Tibial nerve (tissue), 4 donors: Measurements from ENCODE around the gene RNF44. TPM values are rescaled to one million over a fixed set of nuclear protein-coding genes. Genes with fewer than 3 reads are reported as not detected.
A peak's percentile ranks its signal among the peaks of the same experiment; 100 is the strongest.

Source experiments
- DNase-seq, 2 donors: peaks; one replicate each; pipeline ENCODE4 v3.0.0-alpha.2; 2019; ENCODE audit warnings: low spot score in 2 of 2
- H3K27ac ChIP-seq, 4 donors: fragments of 200-600 bp; sonication (generic) in 3 of 4; one replicate each; pipeline ENCODE4 v1.5.1; 2017 to 2019; ENCODE audit warnings: mild to moderate bottlenecking in 1 of 4
- H3K27me3 ChIP-seq, 2 donors: fragments of 200-600 bp; sonication (generic) in 1 of 2; one replicate each; pipeline versions ENCODE4 v1.5.1 to v1.6.0; 2017 to 2019
- H3K36me3 ChIP-seq, 3 donors: fragments of 200-600 bp; sonication (generic); one replicate each; pipeline ENCODE4 v1.5.1; 2018 to 2019
- H3K4me1 ChIP-seq, 4 donors: fragments of 200-600 bp; sonication (generic) in 3 of 4; one replicate each; pipeline ENCODE4 v1.5.1; 2017 to 2019
- H3K4me3 ChIP-seq, 4 donors: fragments of 200-600 bp; sonication (generic) in 3 of 4; one replicate each; pipeline ENCODE4 v1.5.1; 2017 to 2019; ENCODE audit warnings: mild to moderate bottlenecking in 1 of 4, moderate library complexity in 1 of 4
- H3K9me3 ChIP-seq, 4 donors: fragments of 200-600 bp; sonication (generic) in 3 of 4; one replicate each; pipeline ENCODE4 v1.5.1; 2017 to 2019
- CTCF ChIP-seq, 5 experiments: fragments of 200-600 bp in 3 of 5; fragments of 450-650 bp in 2 of 5; sonication (generic) in 3 of 5; IDR thresholded peaks; one replicate each; pipeline ENCODE4 v1.5.1; 2016 to 2019; ENCODE audit warnings: antibody characterized with exemption in 5 of 5, mild to moderate bottlenecking in 3 of 5, moderate library complexity in 2 of 5
- EP300 ChIP-seq, 2 donors: sonication (generic); formaldehyde crosslinking; IDR thresholded peaks; one replicate each; pipeline ENCODE4 v1.6.1; 2017; ENCODE audit warnings: antibody characterized with exemption in 2 of 2, mild to moderate bottlenecking in 1 of 2
- POLR2A ChIP-seq, 2 donors: fragments of 450-650 bp; IDR thresholded peaks; one replicate each; pipeline ENCODE4 v1.6.1; 2017; ENCODE audit warnings: antibody characterized with exemption in 2 of 2, mild to moderate bottlenecking in 2 of 2, moderate library complexity in 2 of 2
- WGBS, 2 donors: methylation state at CpG; one replicate each; pipeline ENCODE4 v1.1.5; 2018; 5-methylcytosine and 5-hydroxymethylcytosine counted together
- total RNA-seq, 4 donors: library from RNA; depleted of rRNA; stranded (reverse); fragments of >200 nt; gene quantifications; one replicate each; pipeline ENCODE4 v1.1.0, GENCODE V29; 2016

Gene RNF44
- total RNA-seq, 4 donors from 2014 or later: 11.1 to 28.5 (median 21.8) TPM

- WGBS, 2 donors: 53 to 54% methylated on average over 16 of the region's 16 CpGs
- Histone ChIP-seq H3K9me3 (no peaks in the 10 kb centered on the region), H3K4me1 (peaks cover 0 to 37% (median 21%) of the 10 kb centered on the region in 4 donors), H3K36me3 (no peaks in the 10 kb centered on the region), H3K27ac (peak overlapping the region in 3 of 4 donors; percentile 80 to 87 (median 86)), H3K4me3 (peak overlapping the region; percentile 60 to 88 (median 68)), H3K27me3 (no peaks in the 10 kb centered on the region)
- DNase-seq: no peak
- TF ChIP-seq POLR2A (IDR thresholded peaks at IDR 0.05): no peak
- TF ChIP-seq EP300 (IDR thresholded peaks at IDR 0.05): no peak
- TF ChIP-seq CTCF (IDR thresholded peaks at IDR 0.05): no peak
These were observed 5.0 kb upstream of the RNF44 start for GRCh38 chr5:176542135-176542595.

GRCh38 chr5:176541338-176542134 lies 4.3 kb upstream of the RNF44 start:
- H3K9me3 ChIP-seq: no peaks in the 10 kb centered on the region
- peak in 1 of 2 donors; percentile 44 for DNase-seq
- TF ChIP-seq EP300 (IDR thresholded peaks at IDR 0.05) (peak in 1 of 2 donors; percentile 31), CTCF (IDR thresholded peaks at IDR 0.05) (no peak)
- H3K4me1 ChIP-seq: peaks cover 0 to 37% (median 21%) of the 10 kb centered on the region in 4 donors
- no peaks in the 10 kb centered on the region for H3K36me3 ChIP-seq
- H3K27ac ChIP-seq: peak overlapping the region in 3 of 4 donors; percentile 80 to 87 (median 86)
- 50 to 52% methylated on average over 12 of the region's 12 CpGs for WGBS, 2 donors
- peak overlapping the region in 1 of 4 donors; percentile 2 for H3K4me3 ChIP-seq
- H3K27me3 ChIP-seq: no peaks in the 10 kb centered on the region

- DNase-seq: no peak
- TF ChIP-seq POLR2A (IDR thresholded peaks at IDR 0.05) (no peak), CTCF (IDR thresholded peaks at IDR 0.05) (no peak), EP300 (IDR thresholded peaks at IDR 0.05) (no peak)
- 86 to 88% methylated on average over 8 of the region's 8 CpGs for WGBS, 2 donors
- Histone ChIP-seq H3K36me3 (no peaks in the 10 kb centered on the region), H3K4me1 (peaks cover 0 to 41% (median 23%) of the 10 kb centered on the region in 4 donors), H3K27me3 (no peaks in the 10 kb centered on the region), H3K9me3 (no peaks in the 10 kb centered on the region), H3K27ac (peak overlapping the region in 3 of 4 donors; percentile 80 to 87 (median 86)), H3K4me3 (no peak overlapping the region)
These were observed 3.7 kb upstream of the RNF44 start for GRCh38 chr5:176540956-176541337.

GRCh38 chr5:176540476-176540899 lies 3.3 kb upstream of the RNF44 start:
- no peak for DNase-seq
- H3K4me1 ChIP-seq: peaks cover 0 to 46% (median 25%) of the 10 kb centered on the region in 4 donors
- 87 to 89% methylated on average over 8 of the region's 8 CpGs for WGBS, 2 donors
- no peaks in the 10 kb centered on the region for H3K36me3 ChIP-seq
- no peaks in the 10 kb centered on the region for H3K27me3 ChIP-seq
- TF ChIP-seq POLR2A (IDR thresholded peaks at IDR 0.05) (no peak), CTCF (IDR thresholded peaks at IDR 0.05) (no peak), EP300 (IDR thresholded peaks at IDR 0.05) (no peak)
- H3K27ac ChIP-seq: peak overlapping the region in 2 of 4 donors; percentile 80 to 87
- H3K9me3 ChIP-seq: no peaks in the 10 kb centered on the region
- H3K4me3 ChIP-seq: no peak overlapping the region

GRCh38 chr5:176538989-176539384 lies 1.8 kb upstream of the RNF44 start:
- H3K4me1 ChIP-seq: peaks cover 1 to 59% (median 38%) of the 10 kb centered on the region in 4 donors
- H3K9me3 ChIP-seq: no peaks in the 10 kb centered on the region
- no peak overlapping the region for H3K4me3 ChIP-seq
- H3K27me3 ChIP-seq: no peaks in the 10 kb centered on the region
- no peaks in the 10 kb centered on the region for H3K36me3 ChIP-seq
- H3K27ac ChIP-seq: peak overlapping the region in 2 of 4 donors; percentile 98 to 99
- DNase-seq: no peak
- no peak for TF ChIP-seq POLR2A (IDR thresholded peaks at IDR 0.05)
- no peak for TF ChIP-seq CTCF (IDR thresholded peaks at IDR 0.05)
- TF ChIP-seq EP300 (IDR thresholded peaks at IDR 0.05): no peak
- WGBS, 2 donors: 27 to 38% methylated on average over 5 of the region's 5 CpGs
